ENCODE measurements around the gene ANKRD63. TPM values are rescaled to one million over a fixed set of nuclear protein-coding genes. Genes with fewer than 3 reads are reported as not detected.
A peak's percentile ranks its signal among the peaks of the same experiment; 100 is the strongest.

The ANKRD63 gene
- total RNA-seq, 2 donors from 2014 or later: not detected

GRCh38 chr15:40269604-40270003, 13.3 kb downstream of the ANKRD63 start:
- DNase-seq (ENCODE audit: low spot score): no peak
- intact Hi-C loops (cut with DNase I): loop anchor here (5.0 kb wide), 3 partner anchors 52 to 222 kb away; no protein-coding TSS in a partner anchor

GRCh38 chr15:40267670-40268069, 15.2 kb downstream of the ANKRD63 start:
- no peak for DNase-seq (ENCODE audit: low spot score)
- intact Hi-C loops (cut with DNase I): no loop called here

- intact Hi-C loops (cut with DNase I): no loop called here
These were observed 16.0 kb downstream of the ANKRD63 start for GRCh38 chr15:40266828-40267304.

GRCh38 chr15:40265875-40266274, 17.0 kb downstream of the ANKRD63 start:
- intact Hi-C loops (cut with DNase I): no loop called here
- no peak for DNase-seq (ENCODE audit: low spot score)

More at GRCh38 chr15:40266828-40267304, 16.0 kb downstream of the ANKRD63 start:
- DNase-seq (ENCODE audit: low spot score): no peak

- intact Hi-C loops (cut with DNase I): no loop called here
- DNase-seq (ENCODE audit: low spot score): no peak
These were observed 17.5 kb downstream of the ANKRD63 start for GRCh38 chr15:40265355-40265754.

- intact Hi-C loops (cut with DNase I): no loop called here
- DNase-seq (ENCODE audit: low spot score): no peak
These were observed 18.3 kb downstream of the ANKRD63 start for GRCh38 chr15:40264321-40265153.

GRCh38 chr15:40263024-40263754, 19.7 kb downstream of the ANKRD63 start:
- DNase-seq (ENCODE audit: low spot score): no peak
- intact Hi-C loops (cut with DNase I): no loop called here

GRCh38 chr15:40259021-40259420, 23.8 kb downstream of the ANKRD63 start:
- intact Hi-C loops (cut with DNase I): no loop called here
- no peak for DNase-seq (ENCODE audit: low spot score)

GRCh38 chr15:40258544-40258943, 24.3 kb downstream of the ANKRD63 start:
- intact Hi-C loops (cut with DNase I): no loop called here
- DNase-seq (ENCODE audit: low spot score): no peak

GRCh38 chr15:40257656-40258450, 25.0 kb downstream of the ANKRD63 start:
- DNase-seq (ENCODE audit: low spot score): no peak
- intact Hi-C loops (cut with DNase I): no loop called here

- DNase-seq (ENCODE audit: low spot score): no peak
- intact Hi-C loops (cut with DNase I): no loop called here
These were observed 26.1 kb downstream of the ANKRD63 start for GRCh38 chr15:40256638-40257235.

- no peak for DNase-seq (ENCODE audit: low spot score)
- intact Hi-C loops (cut with DNase I): no loop called here
These were observed 27.8 kb downstream of the ANKRD63 start for GRCh38 chr15:40255033-40255432.

- intact Hi-C loops (cut with DNase I): no loop called here
- no peak for DNase-seq (ENCODE audit: low spot score)
These were observed 28.4 kb downstream of the ANKRD63 start for GRCh38 chr15:40254452-40254851.

- intact Hi-C loops (cut with DNase I): no loop called here
- DNase-seq (ENCODE audit: low spot score): no peak
These were observed 29.6 kb downstream of the ANKRD63 start for GRCh38 chr15:40253167-40253790.

- intact Hi-C loops (cut with DNase I): no loop called here
- peak; percentile 79 for DNase-seq (ENCODE audit: low spot score)
These were observed 30.3 kb downstream of the ANKRD63 start for GRCh38 chr15:40252438-40253166.

- DNase-seq (ENCODE audit: low spot score): peak; percentile 69
- intact Hi-C loops (cut with DNase I): no loop called here
These were observed 30.8 kb downstream of the ANKRD63 start for GRCh38 chr15:40252141-40252437.

GRCh38 chr15:40251486-40252140, 31.3 kb downstream of the ANKRD63 start:
- DNase-seq (ENCODE audit: low spot score): peak; percentile 41
- intact Hi-C loops (cut with DNase I): no loop called here

All from posterior vena cava (tissue), 2 donors.